OCI-LY7 (cell line): Measurements from ENCODE around the gene C3orf52. TPM values are rescaled to one million over a fixed set of nuclear protein-coding genes. Genes with fewer than 3 reads are reported as not detected.
A peak's percentile ranks its signal among the peaks of the same experiment; 100 is the strongest.

ENCODE experiments used
- BruUV-seq: library from RNA; stranded (reverse); fragments of 400-500 nt; replicated peaks from 2 replicates; lab custom pipeline; 2021; lab: Mats Ljungman, UMichigan
- CTCF ChIA-PET: fragments of 300-600 bp; sonication (Branson Sonifier 250); formaldehyde crosslinking; loops from one replicate; lab custom pipeline; 2022; ENCODE audit warnings: antibody characterized with exemption; ENCODE audit not compliant: unreplicated experiment; lab: Charles Lee
- POLR2A ChIA-PET: fragments of 300-600 bp; sonication (Branson Sonifier 250); formaldehyde crosslinking; loops from one replicate; lab custom pipeline; 2022; ENCODE audit warnings: antibody characterized with exemption; lab: Charles Lee
- DNase-seq: peaks from one replicate; pipeline ENCODE4 v3.0.0-alpha.2; 2015; ENCODE audit warnings: low spot score
- H2AFZ ChIP-seq: fragments of 200-600 bp; sonication (generic), shearing (Covaris generic); 2 replicates; pipeline ENCODE4 v1.6.1; 2014; ENCODE audit warnings: mild to moderate bottlenecking, antibody characterized with exemption, low read length, moderate library complexity
- H3K27ac ChIP-seq: fragments of 200-600 bp; sonication (generic); 2 replicates; pipeline ENCODE4 v1.5.1; 2014; ENCODE audit warnings: mixed run types, low read depth, mild to moderate bottlenecking, moderate library complexity, low read length, inconsistent platforms; ENCODE audit not compliant: poor library complexity, severe bottlenecking
- H3K36me3 ChIP-seq: fragments of 200-600 bp; sonication (generic); 2 replicates; pipeline ENCODE4 v1.6.1; 2014; ENCODE audit warnings: mild to moderate bottlenecking, antibody characterized with exemption, low read length, moderate library complexity, mixed read lengths; ENCODE audit not compliant: insufficient read depth
- H3K4me1 ChIP-seq: fragments of 200-600 bp; sonication (generic); 2 replicates; pipeline ENCODE4 v1.5.1; 2014; ENCODE audit warnings: mild to moderate bottlenecking, low read length; ENCODE audit not compliant: insufficient read depth, poor library complexity, severe bottlenecking
- H3K4me2 ChIP-seq: fragments of 200-600 bp; sonication (generic); 2 replicates; pipeline ENCODE4 v1.6.1; 2014; ENCODE audit warnings: mild to moderate bottlenecking, low read length
- H3K4me3 ChIP-seq: fragments of 200-600 bp; sonication (generic); 2 replicates; pipeline ENCODE4 v1.5.1; 2014; ENCODE audit warnings: mild to moderate bottlenecking, low read depth, low read length; ENCODE audit not compliant: poor library complexity, severe bottlenecking
- H3K79me2 ChIP-seq: fragments of 200-600 bp; sonication (generic); 2 replicates; pipeline ENCODE4 v1.6.1; 2016; ENCODE audit warnings: low read depth, mild to moderate bottlenecking, low read length, moderate library complexity, mixed read lengths; ENCODE audit not compliant: insufficient read depth
- H3K9me2 ChIP-seq: fragments of 200-600 bp; sonication (generic); 2 replicates; pipeline ENCODE4 v1.6.1; 2016; ENCODE audit warnings: mild to moderate bottlenecking, low read length, mixed read lengths; ENCODE audit not compliant: insufficient read depth
- H3K9me3 ChIP-seq: fragments of 200-600 bp; sonication (generic); 2 replicates; pipeline ENCODE4 v1.6.1; 2014; ENCODE audit warnings: mild to moderate bottlenecking, mixed run types, low read length, mixed read lengths
- H4K20me1 ChIP-seq: fragments of 200-600 bp; sonication (generic); 2 replicates; pipeline ENCODE4 v1.6.1; 2014; ENCODE audit warnings: mild to moderate bottlenecking, antibody characterized with exemption, low read length, moderate library complexity, mixed read lengths; ENCODE audit not compliant: insufficient read depth
- CTCF ChIP-seq: fragments of 200-600 bp; sonication (generic); conservative IDR thresholded peaks from 2 replicates; pipeline ENCODE4 v1.5.1; 2014; ENCODE audit warnings: mild to moderate bottlenecking, antibody characterized with exemption, low read length, moderate library complexity, mixed read lengths
- EZH2phosphoT487 ChIP-seq: fragments of 200-600 bp; sonication (generic); IDR thresholded peaks from 2 replicates; pipeline ENCODE4 v1.6.1; 2018; ENCODE audit warnings: low read depth, borderline replicate concordance, mild to moderate bottlenecking, mixed run types, antibody characterized with exemption, low read length, moderate library complexity, mixed read lengths
- intact Hi-C: fragments of 100-400 bp; cut with micrococcal nuclease; formaldehyde crosslinking; loops from one replicate; pipeline ENCODE4 v1.10.0; 2022; ENCODE audit not compliant: unreplicated experiment
- total RNA-seq, 2 experiments: library from RNA; depleted of rRNA in 1 of 2; stranded (reverse); fragments of >200 nt in 1 of 2; shearing (Covaris generic) in 1 of 2; gene quantifications; 2 replicates each; pipeline ENCODE4 v1.2.3, GENCODE V29; 2014 to 2022

The C3orf52 gene
- total RNA-seq, 2 experiments from 2014 or later, result 11.2 to 19.0 TPM

DNA sequence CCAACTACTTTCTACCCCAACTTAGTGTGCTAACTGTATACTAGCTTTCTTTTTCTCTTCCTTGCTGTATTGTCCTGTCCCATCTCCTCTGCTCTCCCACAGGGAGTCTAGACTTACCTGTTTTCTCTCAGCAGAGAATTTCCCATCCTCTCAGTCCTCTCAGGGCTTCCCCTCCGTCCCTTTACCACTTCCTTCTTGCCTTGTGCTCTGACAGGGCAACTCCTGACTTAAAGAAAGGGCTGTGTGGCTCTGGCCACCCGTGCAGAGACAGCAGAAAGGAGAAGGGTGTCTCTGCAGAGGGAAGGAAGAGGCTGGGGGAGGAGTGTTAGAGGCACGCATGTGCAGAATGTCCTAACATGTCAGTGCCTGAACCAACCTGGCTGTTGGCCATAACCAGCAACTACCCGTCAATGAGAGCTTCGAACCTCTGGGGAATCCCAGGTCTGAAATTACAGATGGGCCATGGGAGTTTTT is 46.8 kb downstream of the C3orf52 start, which contains the start of gene GCSAM:
TSS of gene GCSAM (minus strand) at position 274 of the 474 bp plus-strand sequence. CDS start at position 146, 128 bp downstream.
- no peak within 1 kb of the TSS; the same call in 1 of the 2 replicates for H2AFZ ChIP-seq
- ChIA-PET CTCF (interaction anchor here (0.9 kb wide), 2 partner anchors 18 to 22 kb away, joined by 3 read pairs; no protein-coding TSS in a partner anchor), POLR2A (interaction anchor here (0.9 to 16.9 kb wide), 15 partner anchors 9 to 886 kb away, joined by 3 to 566 read pairs (median 4); partner anchors contain the start of genes ATG3, BTLA and SLC35A5)
- intact Hi-C loops, result loop anchor here (1.0 to 2.0 kb wide), 2 partner anchors 19 to 366 kb away; partner anchors contain the start of gene BTLA
- H3K4me1 ChIP-seq, result peaks cover 80% of the 10 kb centered on the region
- DNase-seq, result peak; percentile 90
- peak within 1 kb of the TSS; percentile 86 for H3K4me3 ChIP-seq
- H3K9me3 ChIP-seq, result no peaks in the 10 kb centered on the region
- H3K9me2 ChIP-seq, result no peaks in the 10 kb centered on the region
- peaks cover 42% of the 10 kb centered on the region for H3K36me3 ChIP-seq
- H4K20me1 ChIP-seq, result no peaks in the 10 kb centered on the region
- BruUV-seq, result no TSS peak
- TF ChIP-seq EZH2phosphoT487 (no peak), CTCF (no peak)
- peak within 1 kb of the TSS; percentile 99 for H3K4me2 ChIP-seq
- H3K79me2 ChIP-seq, result peaks cover 76% of the 10 kb centered on the region
- peak within 1 kb of the TSS; percentile 99 for H3K27ac ChIP-seq

DNA sequence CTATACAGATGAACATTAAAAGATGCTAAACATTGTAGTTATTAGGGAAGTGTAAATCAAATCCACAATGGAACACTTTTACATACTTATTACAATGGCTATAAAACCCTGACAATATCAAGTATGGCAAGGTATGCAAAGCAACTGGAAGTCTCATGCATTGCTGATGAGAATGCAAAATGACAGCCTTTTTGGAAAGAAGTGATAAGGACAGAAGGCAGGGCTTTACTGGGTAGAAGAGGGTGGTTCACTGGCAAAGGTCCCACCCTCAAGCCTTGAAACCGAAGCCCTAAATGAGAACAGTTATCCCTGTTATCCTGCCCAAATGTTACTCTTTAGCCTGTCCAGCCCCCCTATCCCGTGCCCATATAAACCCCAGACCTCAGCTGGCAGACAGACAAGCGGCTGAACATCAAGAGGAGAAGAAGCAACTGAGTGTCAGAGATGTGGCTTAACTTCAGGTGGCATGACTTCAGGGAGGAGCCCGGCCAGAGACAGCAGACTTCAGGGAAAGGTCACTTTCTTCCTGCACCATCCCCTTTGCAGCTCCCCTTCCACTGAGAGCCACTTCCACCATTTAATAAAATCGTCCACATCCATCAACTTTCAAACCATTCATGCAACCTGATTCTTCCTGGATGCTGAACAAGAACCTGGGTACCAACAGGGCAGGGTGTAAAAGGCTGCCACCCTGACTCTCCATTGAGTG is 47.6 kb downstream of the C3orf52 start:
- Histone ChIP-seq H2AFZ (no peak overlapping the region; the same call in 1 of the 2 replicates), H3K79me2 (peaks cover 68% of the 10 kb centered on the region)

More for the DNA sequence above, 47.6 kb downstream of the C3orf52 start:
- TSS peak; percentile 41 for BruUV-seq
- Histone ChIP-seq H3K27ac (peak overlapping the region; percentile 99), H4K20me1 (no peaks in the 10 kb centered on the region), H3K4me3 (peak overlapping the region; percentile 86), H3K9me3 (no peaks in the 10 kb centered on the region), H3K9me2 (no peaks in the 10 kb centered on the region), H3K4me2 (peak overlapping the region; percentile 99), H3K36me3 (peaks cover 34% of the 10 kb centered on the region), H3K4me1 (peaks cover 80% of the 10 kb centered on the region)
- ChIA-PET CTCF (no interaction called here), POLR2A (interaction anchor here (0.6 to 16.9 kb wide), 11 partner anchors 9 to 782 kb away, joined by 3 to 566 read pairs (median 5); partner anchors contain the start of genes ATG3, BTLA and SLC35A5)
- intact Hi-C loops, result loop anchor here (2.0 kb wide), 1 partner anchor 365 kb away; the partner anchor contains the start of gene BTLA
- TF ChIP-seq CTCF (no peak), EZH2phosphoT487 (no peak)
- DNase-seq, result peak; percentile 78
